Endothelial cell of umbilical vein (primary cell): ENCODE results near the gene KCNMB2.

Source experiments
- EZH2 ChIP-seq: IDR thresholded peaks from 2 replicates; pipeline ENCODE4 v1.6.1; 2012; ENCODE audit warnings: borderline replicate concordance, low read depth, mild to moderate bottlenecking, moderate library complexity, low read length, inconsistent platforms; ENCODE audit not compliant: severe bottlenecking
- POLR2A ChIP-seq: IDR thresholded peaks from 2 replicates; pipeline ENCODE4 v1.6.1; 2012; ENCODE audit warnings: low read depth, mild to moderate bottlenecking, control low read depth, low read length
- POLR2AphosphoS5 ChIP-seq: IDR thresholded peaks from 2 replicates; pipeline ENCODE4 v1.6.1; 2012; ENCODE audit warnings: low read depth, mild to moderate bottlenecking, control low read depth, low read length, moderate library complexity; ENCODE audit not compliant: insufficient read depth
- TF ChIP-seq, protein P1 (sequence below): IDR thresholded peaks from 2 replicates; pipeline ENCODE4 v1.6.1; 2011; ENCODE audit not compliant: insufficient read depth, insufficient read length
- TF ChIP-seq, protein P2 (sequence below), 2 donors: IDR thresholded peaks; 1 replicate in 1 of 2; 2 replicates in 1 of 2; pipeline ENCODE4 v1.5.1; 2011; ENCODE audit warnings: low read length in 2 of 2, mild to moderate bottlenecking in 2 of 2, moderate library complexity in 2 of 2, control low read depth in 1 of 2, inconsistent platforms in 1 of 2, low read depth in 1 of 2; ENCODE audit not compliant: insufficient read depth in 1 of 2; ENCODE audit errors: extremely low read depth in 1 of 2

DNA sequence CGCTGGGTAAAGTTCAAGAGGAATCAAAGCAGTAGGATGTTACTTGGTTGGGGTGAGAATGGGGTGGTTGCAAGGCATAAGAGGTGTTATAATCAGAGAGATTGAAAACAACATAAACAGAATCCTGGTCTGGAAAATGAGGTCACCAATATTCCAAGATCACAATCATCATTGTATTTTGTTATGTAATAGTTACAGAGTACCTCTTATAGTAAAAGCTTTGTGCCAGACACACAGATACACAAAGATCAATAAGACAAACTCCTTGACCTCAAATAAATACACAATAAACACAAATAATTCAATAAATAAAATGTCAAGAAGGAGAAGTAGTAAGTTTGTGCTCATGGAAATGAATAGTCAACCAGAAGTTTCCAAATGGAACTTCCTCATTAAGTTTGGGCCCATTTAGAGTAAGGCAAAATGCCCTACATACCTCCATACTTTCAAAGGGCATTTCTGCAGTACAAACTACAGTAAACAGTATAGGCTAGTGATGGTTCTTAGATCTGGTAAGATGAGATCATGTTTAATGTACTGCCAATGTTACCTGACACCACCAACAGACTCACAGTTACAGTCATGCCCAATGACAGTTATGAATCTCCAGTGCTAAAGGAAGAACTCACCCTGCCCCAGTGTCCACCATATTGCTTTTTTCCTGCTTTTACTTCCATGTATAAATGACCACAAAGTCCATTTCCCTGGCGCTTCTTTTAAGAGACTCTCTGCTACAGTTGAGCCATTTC, 93.4 kb downstream of the KCNMB2 start:
- TF ChIP-seq EZH2 (no peak), POLR2A (no peak), POLR2AphosphoS5 (no peak)
- TF ChIP-seq, protein P1, sequence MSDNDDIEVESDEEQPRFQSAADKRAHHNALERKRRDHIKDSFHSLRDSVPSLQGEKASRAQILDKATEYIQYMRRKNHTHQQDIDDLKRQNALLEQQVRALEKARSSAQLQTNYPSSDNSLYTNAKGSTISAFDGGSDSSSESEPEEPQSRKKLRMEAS: no peak
- TF ChIP-seq, protein P2, sequence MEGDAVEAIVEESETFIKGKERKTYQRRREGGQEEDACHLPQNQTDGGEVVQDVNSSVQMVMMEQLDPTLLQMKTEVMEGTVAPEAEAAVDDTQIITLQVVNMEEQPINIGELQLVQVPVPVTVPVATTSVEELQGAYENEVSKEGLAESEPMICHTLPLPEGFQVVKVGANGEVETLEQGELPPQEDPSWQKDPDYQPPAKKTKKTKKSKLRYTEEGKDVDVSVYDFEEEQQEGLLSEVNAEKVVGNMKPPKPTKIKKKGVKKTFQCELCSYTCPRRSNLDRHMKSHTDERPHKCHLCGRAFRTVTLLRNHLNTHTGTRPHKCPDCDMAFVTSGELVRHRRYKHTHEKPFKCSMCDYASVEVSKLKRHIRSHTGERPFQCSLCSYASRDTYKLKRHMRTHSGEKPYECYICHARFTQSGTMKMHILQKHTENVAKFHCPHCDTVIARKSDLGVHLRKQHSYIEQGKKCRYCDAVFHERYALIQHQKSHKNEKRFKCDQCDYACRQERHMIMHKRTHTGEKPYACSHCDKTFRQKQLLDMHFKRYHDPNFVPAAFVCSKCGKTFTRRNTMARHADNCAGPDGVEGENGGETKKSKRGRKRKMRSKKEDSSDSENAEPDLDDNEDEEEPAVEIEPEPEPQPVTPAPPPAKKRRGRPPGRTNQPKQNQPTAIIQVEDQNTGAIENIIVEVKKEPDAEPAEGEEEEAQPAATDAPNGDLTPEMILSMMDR (IDR thresholded peaks at IDR 0.05; ENCODE audit: extremely low read depth in 1 of 2, insufficient read depth in 1 of 2, low read depth in 1 of 2, low read length in 2 of 2): no peak
